A549 (cell line): ENCODE measurements around the gene USP22. TPM values are rescaled to one million over a fixed set of nuclear protein-coding genes. Genes with fewer than 3 reads are reported as not detected.

Experiments
- ATAC-seq, 2 experiments: fragments of 200-7000 bp in 1 of 2; fragments of >200 bp in 1 of 2; cut with Nextera tagmentation in 1 of 2; cut with Tn5 transposase in 1 of 2; 3 replicates each; pipeline versions ENCODE4 v1.8.0 to v1.9.1; 2018 to 2020; ENCODE audit warnings: mild to moderate bottlenecking in 1 of 2, moderate library complexity in 1 of 2
- CTCF ChIA-PET: fragments of 300-600 bp; sonication (Branson Sonifier 250); formaldehyde crosslinking; extraction: SDS; loops from one replicate; lab custom pipeline; 2021; ENCODE audit warnings: antibody characterized with exemption, inconsistent platforms; lab: Yijun Ruan, JAX
- POLR2A ChIA-PET: fragments of 350-600 bp; formaldehyde crosslinking; extraction: SDS; loops from one replicate; lab custom pipeline; 2021; ENCODE audit warnings: antibody characterized with exemption, inconsistent platforms; lab: Yijun Ruan, JAX
- DNase-seq, 2 experiments: peaks; one replicate each; pipeline versions ENCODE4 v3.0.0 to v3.0.0-alpha.2; 2011 to 2016; ENCODE audit warnings: low read depth in 1 of 2, low spot score in 1 of 2
- FAIRE-seq: peaks from 2 replicates; lab custom pipeline; 2011; peaks lifted over from hg19 to GRCh38; lab: Jason Lieb, UNC
- H3K27ac ChIP-seq, 2 experiments: fragments of >200 bp; sonication (Bioruptor Twin); formaldehyde crosslinking; 3 replicates each; pipeline ENCODE4 v1.5.1; 2016 to 2017
- H3K4me1 ChIP-seq: fragments of >200 bp; sonication (Bioruptor Twin); formaldehyde crosslinking; 3 replicates; pipeline ENCODE4 v1.6.1; 2016
- H3K4me2 ChIP-seq: fragments of >200 bp; sonication (Bioruptor Twin); formaldehyde crosslinking; 3 replicates; pipeline ENCODE4 v1.6.1; 2016
- H3K4me3 ChIP-seq: fragments of >200 bp; sonication (Bioruptor Twin); formaldehyde crosslinking; 3 replicates; pipeline ENCODE4 v1.5.1; 2016
- H3K9me3 ChIP-seq: fragments of >200 bp; sonication (Bioruptor Twin); formaldehyde crosslinking; 3 replicates; pipeline ENCODE4 v1.6.1; 2016
- CBX2 ChIP-seq: fragments of 200-600 bp; sonication (generic); IDR thresholded peaks from 2 replicates; pipeline ENCODE4 v1.6.1; 2016; ENCODE audit warnings: low read depth, mild to moderate bottlenecking, borderline replicate concordance
- CEBPB ChIP-seq, 2 experiments: fragments of >200 bp in 1 of 2; sonication (Bioruptor Twin) in 1 of 2; formaldehyde crosslinking in 1 of 2; IDR thresholded peaks; 2 replicates each; pipeline ENCODE4 v1.6.1; 2012 to 2016
- CHD2 ChIP-seq: fragments of 150-350 bp; IDR thresholded peaks from 2 replicates; pipeline ENCODE4 v1.6.1; 2014; ENCODE audit warnings: low read length; ENCODE audit not compliant: partially characterized antibody
- CHD4 ChIP-seq: fragments of 200-600 bp; sonication (generic); IDR thresholded peaks from 2 replicates; pipeline ENCODE4 v1.6.1; 2016; ENCODE audit warnings: antibody characterized with exemption, mild to moderate bottlenecking, borderline replicate concordance
- EHMT2 ChIP-seq: fragments of 200-600 bp; sonication (generic); IDR thresholded peaks from 2 replicates; pipeline ENCODE4 v1.6.1; 2016; ENCODE audit warnings: antibody characterized with exemption, low read depth, mild to moderate bottlenecking, moderate library complexity
- FOXS1 ChIP-seq: fragments of 250-450 bp; sonication (Bioruptor Pico); IDR thresholded peaks from 2 replicates; pipeline ENCODE4 v1.5.0; 2020; ENCODE audit warnings: mild to moderate bottlenecking, moderate library complexity
- GATA3 ChIP-seq: IDR thresholded peaks from 2 replicates; pipeline ENCODE4 v1.6.1; 2012; ENCODE audit warnings: borderline replicate concordance
- HES2 ChIP-seq: fragments of >200 bp; sonication (Bioruptor Twin); formaldehyde crosslinking; IDR thresholded peaks from 2 replicates; pipeline ENCODE4 v1.6.1; 2016
- HEYL ChIP-seq: fragments of 250-450 bp; sonication (Bioruptor Pico); IDR thresholded peaks from 2 replicates; pipeline ENCODE4 v1.8.0; 2021; ENCODE audit warnings: mild to moderate bottlenecking, moderate library complexity
- HOXA7 ChIP-seq: fragments of 250-450 bp; sonication (Bioruptor Pico); IDR thresholded peaks from 2 replicates; pipeline ENCODE4 v1.5.0; 2020; ENCODE audit warnings: mild to moderate bottlenecking, moderate library complexity
- HOXB13 ChIP-seq: fragments of 250-450 bp; sonication (Bioruptor Pico); IDR thresholded peaks from 2 replicates; pipeline ENCODE4 v1.5.0; 2020; ENCODE audit warnings: low read depth, mild to moderate bottlenecking, moderate library complexity
- JUN ChIP-seq, 2 experiments: fragments of >200 bp; sonication (Bioruptor Twin); formaldehyde crosslinking; IDR thresholded peaks; 2 replicates in 1 of 2; 3 replicates in 1 of 2; pipeline ENCODE4 v1.6.1; 2016 to 2017
- MAX ChIP-seq: IDR thresholded peaks from 2 replicates; pipeline ENCODE4 v1.6.1; 2012
- NPAS2 ChIP-seq: fragments of 250-450 bp; sonication (Bioruptor Pico); IDR thresholded peaks from 2 replicates; pipeline ENCODE4 v1.8.0; 2022; ENCODE audit warnings: mild to moderate bottlenecking, moderate library complexity, borderline replicate concordance
- RAD21 ChIP-seq, 2 experiments: fragments of >200 bp in 1 of 2; sonication (Bioruptor Twin) in 1 of 2; formaldehyde crosslinking in 1 of 2; IDR thresholded peaks in 1 of 2; conservative IDR thresholded peaks in 1 of 2; 2 replicates in 1 of 2; 3 replicates in 1 of 2; pipeline ENCODE4 v1.6.1; 2012 to 2018; ENCODE audit warnings: inconsistent platforms in 1 of 2
- RNF2 ChIP-seq: fragments of 200-600 bp; sonication (generic); IDR thresholded peaks from 2 replicates; pipeline ENCODE4 v1.6.1; 2016; ENCODE audit warnings: low read depth, mild to moderate bottlenecking, antibody characterized with exemption, moderate library complexity, borderline replicate concordance
- SMC3 ChIP-seq: fragments of >200 bp; sonication (Bioruptor Twin); formaldehyde crosslinking; IDR thresholded peaks from 3 replicates; pipeline ENCODE4 v1.6.1; 2018; ENCODE audit warnings: inconsistent platforms
- TFCP2L1 ChIP-seq: fragments of 250-450 bp; sonication (Bioruptor Pico); IDR thresholded peaks from 2 replicates; pipeline ENCODE4 v1.5.0; 2021; ENCODE audit warnings: mild to moderate bottlenecking
- TP53 ChIP-seq: fragments of 250-450 bp; sonication (Bioruptor Pico); IDR thresholded peaks from 2 replicates; pipeline ENCODE4 v1.5.0; 2021; ENCODE audit warnings: mild to moderate bottlenecking, moderate library complexity
- USF2 ChIP-seq: fragments of 450-650 bp; IDR thresholded peaks from 2 replicates; pipeline ENCODE4 v1.6.1; 2014; ENCODE audit warnings: antibody characterized with exemption
- ZNF302 ChIP-seq: fragments of 250-450 bp; sonication (Bioruptor Pico); IDR thresholded peaks from 2 replicates; pipeline ENCODE4 v1.9.0; 2021; ENCODE audit warnings: inconsistent platforms, mild to moderate bottlenecking, moderate library complexity
- WGBS: methylation state at CpG from one replicate; pipeline ENCODE4 v1.1.6; 2017; ENCODE audit errors: missing lambda C conversion rate; 5-methylcytosine and 5-hydroxymethylcytosine counted together
- polyA plus RNA-seq, 4 experiments: library from polyadenylated mRNA; depleted of rRNA in 3 of 4; stranded (reverse); fragments of >200 nt; fragmentation: RNase III in 1 of 4; extraction: RNeasy Plus Mini Kit Qiagen cat#74134 plus additional on column Dnase treatment in 1 of 4; gene quantifications; 2 replicates in 3 of 4; 3 replicates in 1 of 4; pipeline ENCODE4 v1.2.3, GENCODE V29; 2011 to 2017

The USP22 gene
- polyA plus RNA-seq, 2 of the 4 experiments (the other 2 are of a cell fraction), result 130 to 293 TPM

- ChIA-PET POLR2A (no interaction called here), CTCF (interaction anchor here (1.2 to 1.5 kb wide), 2 partner anchors 10 to 39 kb away, joined by 3 to 8 read pairs; no protein-coding TSS in a partner anchor)
- Histone ChIP-seq H3K9me3 (no peaks in the 10 kb centered on the region), H3K27ac (no peak overlapping the region), H3K4me1 (no peaks in the 10 kb centered on the region), H3K4me2 (no peak overlapping the region), H3K4me3 (no peak overlapping the region)
- no peak for FAIRE-seq
- no peak for TF ChIP-seq CHD2
- no peak for TF ChIP-seq CHD4
- TF ChIP-seq FOXS1 (CRISPR knock-in tag), result no peak
- no peak for TF ChIP-seq USF2
- TF ChIP-seq HOXA7 (CRISPR knock-in tag), result no peak
- no peak for TF ChIP-seq MAX
- no peak for TF ChIP-seq NPAS2 (CRISPR knock-in tag)
- no peak for TF ChIP-seq HES2
- no peak for TF ChIP-seq TP53 (CRISPR knock-in tag)
- TF ChIP-seq, all 56 proteins: peak for 0
- ATAC-seq (no peak), DNase-seq (no peak)
- 66% methylated on average over 16 of the region's 17 CpGs for WGBS
These were observed 60.0 kb downstream of the USP22 start for GRCh38 chr17:20982589-20983358.

GRCh38 chr17:20981046-20981920 is 61.5 kb downstream of the USP22 start:
- FAIRE-seq (no peak), DNase-seq (no peak), ATAC-seq (peak; percentile 45 to 51)
- no peak overlapping the region for H3K4me2 ChIP-seq
- no peak for TF ChIP-seq EHMT2
- TF ChIP-seq CEBPB (IDR thresholded peaks at IDR 0.05), result no peak
- no peak for TF ChIP-seq ZNF302 (CRISPR knock-in tag)
- no peak for TF ChIP-seq TFCP2L1
- no peak for TF ChIP-seq HOXB13 (CRISPR knock-in tag)
- no peak for TF ChIP-seq USF2
- TF ChIP-seq CBX2, result no peak
- TF ChIP-seq GATA3, result no peak
- TF ChIP-seq HES2, result no peak
- no peak for TF ChIP-seq RAD21 (conservative IDR thresholded peaks at IDR 0.05 in 1 of 2, IDR thresholded peaks at IDR 0.05 in 1 of 2)
- no peak for TF ChIP-seq SMC3
- no peak for TF ChIP-seq RNF2
- no peak for TF ChIP-seq HEYL
- TF ChIP-seq JUN (IDR thresholded peaks at IDR 0.05), result no peak
- POLR2A ChIA-PET, result no interaction called here
- CTCF ChIA-PET, result interaction anchor here (1.2 to 1.5 kb wide), 2 partner anchors 12 to 47 kb away, joined by 3 to 8 read pairs; no protein-coding TSS in a partner anchor
- no peak overlapping the region for H3K27ac ChIP-seq
- no peak overlapping the region for H3K4me3 ChIP-seq
- WGBS, result 47% methylated on average over 13 of the region's 14 CpGs
- H3K9me3 ChIP-seq, result no peaks in the 10 kb centered on the region
- H3K4me1 ChIP-seq, result no peaks in the 10 kb centered on the region
